Activated CD4-positive, alpha-beta T cell treated with anti-CD3 and anti-CD28 coated beads for 36 hours (primary cell): ENCODE results near the gene NOL12. TPM values are rescaled to one million over a fixed set of nuclear protein-coding genes. Genes with fewer than 3 reads are reported as not detected.
"Not testable (repeated sequence)": the region's sequence is repeated elsewhere in the genome, so short reads cannot be mapped to it uniquely, and the experiment has no call there.

ENCODE experiments used
- ATAC-seq: fragments of 200-7000 bp; cut with Tn5 transposase; one replicate; pipeline ENCODE4 v1.10.0; 2021; ENCODE audit warnings: mild to moderate bottlenecking, moderate library complexity
- CTCF ChIA-PET: fragments of 350-600 bp; sonication (Branson Sonifier 250); formaldehyde crosslinking; loops from one replicate; lab custom pipeline; 2021; ENCODE audit warnings: antibody characterized with exemption; lab: Charles Lee
- POLR2A ChIA-PET: fragments of 350-600 bp; sonication (Branson Sonifier 250); formaldehyde crosslinking; loops from one replicate; lab custom pipeline; 2021; ENCODE audit warnings: antibody characterized with exemption, inconsistent platforms; lab: Charles Lee
- DNase-seq: peaks from one replicate; pipeline ENCODE4 v3.0.0-alpha.2; 2020
- H3K27ac Mint-ChIP-seq: one replicate; pipeline ENCODE4 v1.8.0; 2021; ENCODE audit warnings: mixed read lengths
- H3K27me3 Mint-ChIP-seq: one replicate; pipeline ENCODE4 v1.8.0; 2021; ENCODE audit warnings: mixed read lengths
- H3K36me3 Mint-ChIP-seq: one replicate; pipeline ENCODE4 v1.8.0; 2021; ENCODE audit warnings: low read depth, mixed read lengths
- H3K4me1 Mint-ChIP-seq: one replicate; pipeline ENCODE4 v1.8.0; 2021; ENCODE audit warnings: mixed read lengths
- H3K4me3 Mint-ChIP-seq: one replicate; pipeline ENCODE4 v1.8.0; 2021; ENCODE audit warnings: mild to moderate bottlenecking, moderate library complexity, mixed read lengths
- H3K9me3 Mint-ChIP-seq: one replicate; pipeline ENCODE4 v1.8.0; 2021; ENCODE audit warnings: low read depth, mixed read lengths
- intact Hi-C, 2 experiments: fragments of 100-400 bp; cut with DNase I in 1 of 2; cut with micrococcal nuclease in 1 of 2; formaldehyde crosslinking; loops; one replicate each; pipeline versions ENCODE4 v1.14.2 to v1.15.1; 2022 to 2024; cut with DNase I, micrococcal nuclease
- total RNA-seq, 2 experiments: library from RNA; stranded (reverse); gene quantifications; one replicate each; pipeline ENCODE4 v1.2.3, GENCODE V29; 2021

NOL12 gene
- total RNA-seq, 2 experiments from 2014 or later: 37.1 to 42.3 TPM

DNA sequence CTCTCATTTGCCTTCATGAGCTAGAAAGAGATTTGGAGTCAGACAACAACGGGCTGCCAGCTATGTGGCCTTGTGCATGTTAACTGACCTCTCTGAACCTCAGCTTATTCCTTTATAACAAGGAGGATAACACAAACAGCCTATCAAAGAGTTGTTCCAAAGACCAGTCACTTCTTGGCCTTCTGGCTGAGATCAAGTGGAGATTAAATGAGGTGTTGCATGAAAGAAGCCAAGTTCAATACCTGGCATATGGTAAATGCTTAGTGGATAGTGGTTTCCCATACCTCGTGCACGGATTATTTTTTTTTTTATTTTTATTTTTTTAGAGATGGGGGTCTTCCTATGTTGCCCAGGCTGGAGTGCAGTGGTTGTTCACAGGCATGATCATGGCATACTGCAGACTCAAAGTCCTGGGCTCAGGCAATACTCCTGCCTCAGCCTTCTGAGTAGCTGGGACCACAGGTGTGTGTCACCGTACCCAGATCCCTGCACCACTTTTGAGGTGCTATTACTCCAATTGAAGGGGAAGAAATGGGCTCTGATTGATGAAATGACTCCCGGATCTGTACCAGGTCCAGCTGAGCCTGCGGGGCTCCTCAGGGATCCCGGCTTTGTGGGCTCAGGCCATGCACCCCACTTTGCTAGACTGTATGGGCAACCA lies 5.8 kb upstream of the NOL12 start:
- Mint-ChIP-seq H3K9me3 (no peaks in the 10 kb centered on the region), H3K27ac (no peak overlapping the region), H3K36me3 (peaks cover 10% of the 10 kb centered on the region), H3K4me1 (peaks cover 26% of the 10 kb centered on the region), H3K27me3 (no peaks in the 10 kb centered on the region), H3K4me3 (no peak overlapping the region)
- ChIA-PET CTCF (interaction anchor here (0.6 to 4.8 kb wide), 17 partner anchors 7 to 421 kb away, joined by 3 to 79 read pairs (median 6); partner anchors contain the start of genes GGA1, PDXP and SH3BP1), POLR2A (no interaction called here)
- ATAC-seq (no peak), DNase-seq (no peak)
- intact Hi-C loops: loop anchor here in 1 of 2 experiments (5.0 kb wide), 1 partner anchor 143 kb away; no protein-coding TSS in a partner anchor

DNA sequence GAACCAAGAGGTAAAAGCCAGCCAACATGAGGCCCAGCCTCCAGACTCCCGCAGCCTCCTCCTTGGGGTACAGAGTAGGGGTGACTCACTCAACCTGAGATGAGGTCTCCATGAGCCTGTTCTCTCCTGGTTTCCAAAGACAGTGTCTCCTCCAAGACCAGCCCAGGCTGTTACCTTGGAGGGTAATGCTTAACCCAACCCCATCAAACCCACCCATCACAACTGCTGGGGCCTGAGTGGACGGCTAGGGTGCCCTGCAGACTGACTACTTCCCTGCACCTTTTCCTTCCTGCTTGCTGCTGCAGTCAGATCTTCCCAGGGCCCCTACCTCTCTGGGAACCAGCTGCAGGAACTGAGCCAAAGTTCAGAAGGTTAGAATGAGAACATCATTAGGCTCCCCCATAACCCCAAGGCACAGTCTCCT lies 5.1 kb upstream of the NOL12 start:
- H3K4me3 Mint-ChIP-seq: no peak overlapping the region

DNA sequence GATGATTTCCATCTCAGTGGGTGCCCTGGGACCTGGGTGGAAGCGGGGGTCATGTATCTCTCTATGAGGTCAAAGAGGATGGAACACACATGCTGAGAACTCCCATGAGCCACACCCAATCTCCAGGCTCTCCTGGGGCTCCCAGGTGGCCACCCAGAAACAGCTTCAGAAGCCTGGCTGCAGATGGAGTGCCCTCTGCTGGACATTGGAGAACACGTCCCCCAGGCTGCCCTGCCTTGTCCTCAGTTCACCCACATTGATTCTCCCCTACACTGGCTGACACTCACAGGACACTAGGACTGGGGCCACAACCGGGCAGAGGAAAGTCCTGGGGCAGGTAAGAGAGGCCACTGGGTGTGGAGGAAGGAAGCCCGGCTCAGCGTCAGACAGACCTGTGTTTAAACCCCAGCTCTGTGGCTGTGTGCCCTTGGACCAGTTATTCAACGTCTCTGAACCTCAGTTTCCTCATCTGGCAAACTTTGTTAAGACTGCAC lies 4.5 kb upstream of the NOL12 start:
- ATAC-seq: peak; percentile 53
- DNase-seq: peak; percentile 87
- no peaks in the 10 kb centered on the region for H3K27me3 Mint-ChIP-seq
- H3K9me3 Mint-ChIP-seq: no peaks in the 10 kb centered on the region
- peaks cover 24% of the 10 kb centered on the region for H3K4me1 Mint-ChIP-seq
- peak overlapping the region; percentile 67 for H3K27ac Mint-ChIP-seq
- no peak overlapping the region for H3K4me3 Mint-ChIP-seq
- intact Hi-C loops: loop anchor here (1.0 to 5.0 kb wide), 6 partner anchors 23 to 144 kb away; partner anchors contain the start of genes GGA1 (in 1 of the 2), PDXP (in 1 of the 2) and SH3BP1 (in 1 of the 2)
- peaks cover 8% of the 10 kb centered on the region for H3K36me3 Mint-ChIP-seq
- CTCF ChIA-PET: interaction anchor here (0.5 to 4.8 kb wide), 24 partner anchors 9 to 161 kb away, joined by 3 to 79 read pairs (median 6); partner anchors contain the start of genes GGA1, PDXP and SH3BP1
- POLR2A ChIA-PET: interaction anchor here (0.5 to 1.8 kb wide), 4 partner anchors 13 to 55 kb away, joined by 3 to 5 read pairs (median 4); partner anchors contain the start of gene PDXP

More for the DNA sequence above, 5.1 kb upstream of the NOL12 start:
- ATAC-seq: no peak
- no peaks in the 10 kb centered on the region for H3K9me3 Mint-ChIP-seq
- no peaks in the 10 kb centered on the region for H3K27me3 Mint-ChIP-seq
- H3K4me1 Mint-ChIP-seq: peaks cover 24% of the 10 kb centered on the region
- peaks cover 10% of the 10 kb centered on the region for H3K36me3 Mint-ChIP-seq
- H3K27ac Mint-ChIP-seq: peak overlapping the region; percentile 67
- POLR2A ChIA-PET: interaction anchor here (0.8 kb wide), 1 partner anchor 54 kb away, joined by 4 read pairs; no protein-coding TSS in a partner anchor
- DNase-seq: no peak
- intact Hi-C loops: loop anchor here (1.0 to 5.0 kb wide), 6 partner anchors 23 to 144 kb away; partner anchors contain the start of genes GGA1 (in 1 of the 2), PDXP (in 1 of the 2) and SH3BP1 (in 1 of the 2)
- CTCF ChIA-PET: interaction anchor here (0.6 to 4.8 kb wide), 23 partner anchors 8 to 162 kb away, joined by 3 to 79 read pairs (median 6); partner anchors contain the start of genes GGA1, PDXP and SH3BP1

DNA sequence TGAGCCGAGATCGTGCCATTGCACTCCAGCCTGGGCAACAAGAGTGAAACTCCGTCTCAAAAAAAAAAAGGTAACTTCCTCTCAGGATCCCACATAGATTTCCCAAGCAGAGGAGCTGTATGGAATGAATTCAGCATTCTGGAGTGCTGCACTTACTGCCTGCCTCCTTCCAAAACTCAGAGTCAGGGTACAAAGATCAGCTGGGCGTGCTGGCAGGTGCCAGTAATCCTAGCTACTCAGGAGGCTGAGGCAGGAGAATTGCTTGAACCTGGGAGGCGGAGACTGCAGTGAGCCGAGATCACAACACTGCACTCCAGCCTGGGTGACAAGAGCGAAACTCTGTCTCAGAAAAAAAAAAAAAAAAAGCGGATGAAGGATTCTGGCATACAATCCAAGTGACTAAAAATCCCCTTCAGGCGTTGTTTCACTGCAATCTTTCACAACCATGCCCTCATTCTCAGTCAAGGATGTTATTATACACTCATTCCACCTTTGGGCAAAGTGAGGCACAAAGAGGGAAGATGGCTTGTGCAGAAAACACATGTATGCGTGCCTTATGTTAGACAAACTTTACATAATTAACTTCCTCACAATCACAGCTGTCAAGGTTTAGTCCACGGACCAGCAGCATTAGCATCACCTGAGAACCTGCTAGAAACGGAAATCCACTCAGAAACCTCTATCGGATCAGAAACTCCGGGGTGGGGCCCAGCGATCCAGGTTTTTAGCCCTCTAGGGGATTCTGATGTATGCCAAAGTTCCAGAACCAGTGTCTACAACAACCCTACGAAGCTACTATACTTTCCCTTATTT lies 1.1 kb upstream of the NOL12 start:
- Mint-ChIP-seq H3K4me1 (peaks cover 30% of the 10 kb centered on the region), H3K4me3 (no peak overlapping the region), H3K27me3 (no peaks in the 10 kb centered on the region), H3K9me3 (no peaks in the 10 kb centered on the region), H3K27ac (no peak overlapping the region), H3K36me3 (peaks cover 23% of the 10 kb centered on the region)
- ChIA-PET POLR2A (interaction anchor here (0.7 to 1.4 kb wide), 2 partner anchors 51 to 92 kb away, joined by 3 to 10 read pairs; no protein-coding TSS in a partner anchor), CTCF (interaction anchor here (0.6 to 2.9 kb wide), 7 partner anchors 13 to 1021 kb away, joined by 3 to 23 read pairs (median 4); partner anchors contain the start of genes GTPBP1 and PDXP)
- no peak for ATAC-seq
- DNase-seq: no peak
- intact Hi-C loops: loop anchor here in 1 of 2 experiments (5.0 kb wide), 1 partner anchor 148 kb away; no protein-coding TSS in a partner anchor

DNA sequence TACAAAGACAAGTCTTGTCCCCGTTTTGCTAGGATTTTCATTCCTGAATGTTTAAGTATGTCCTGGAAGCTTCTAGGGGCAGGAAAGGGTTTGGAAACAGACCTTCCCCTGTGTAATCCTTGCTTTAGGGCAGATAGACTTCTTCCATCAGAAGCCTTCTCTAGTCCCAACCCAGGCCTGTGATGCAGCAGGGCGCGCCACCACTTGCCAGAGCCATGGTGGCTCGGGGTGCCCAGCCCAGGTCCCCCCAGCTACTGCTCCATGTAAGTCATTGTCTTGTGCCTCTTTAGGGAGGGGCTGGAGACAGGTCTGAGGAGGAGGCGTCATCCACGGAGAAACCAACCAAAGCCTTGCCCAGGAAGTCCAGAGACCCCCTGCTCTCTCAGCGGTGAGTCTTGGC lies 4.3 kb downstream of the NOL12 start:
- no peaks in the 10 kb centered on the region for H3K27me3 Mint-ChIP-seq
- intact Hi-C loops: no loop called here
- ChIA-PET POLR2A (no interaction called here), CTCF (interaction anchor here (1.0 kb wide), 1 partner anchor 48 kb away, joined by 4 read pairs; no protein-coding TSS in a partner anchor)
- no peaks in the 10 kb centered on the region for H3K9me3 Mint-ChIP-seq
- H3K4me1 Mint-ChIP-seq: peaks cover 23% of the 10 kb centered on the region
- H3K36me3 Mint-ChIP-seq: peaks cover 56% of the 10 kb centered on the region
- no peak overlapping the region for H3K27ac Mint-ChIP-seq
- DNase-seq (no peak), ATAC-seq (no peak)
- no peak overlapping the region for H3K4me3 Mint-ChIP-seq

DNA sequence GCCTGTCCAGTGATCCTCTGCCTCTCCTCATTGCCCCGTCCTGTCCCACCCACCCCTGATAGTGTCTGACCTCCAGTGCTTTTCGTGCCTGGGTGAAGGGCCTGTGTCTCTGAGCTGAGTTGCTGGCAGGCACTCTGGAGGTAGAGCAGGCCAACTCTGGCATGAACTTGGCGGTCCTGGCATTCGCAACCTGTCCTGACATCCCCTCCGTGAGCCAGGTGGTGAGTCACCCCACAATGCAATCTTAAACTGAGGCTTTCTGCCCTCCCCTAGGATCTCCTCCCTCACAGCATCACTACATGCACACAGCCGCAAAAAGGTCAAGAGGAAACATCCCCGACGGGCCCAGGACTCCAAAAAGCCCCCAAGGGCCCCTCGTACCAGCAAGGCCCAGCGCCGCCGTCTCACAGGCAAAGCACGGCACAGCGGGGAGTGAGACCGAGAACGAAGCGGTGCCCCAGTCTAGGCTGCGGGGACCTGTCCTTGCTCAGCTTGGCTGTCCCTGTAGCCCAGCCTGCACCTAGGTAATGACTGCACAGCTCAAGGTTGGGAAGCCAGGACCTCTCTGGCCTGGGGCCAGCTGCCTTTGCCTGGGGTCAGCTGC lies 4.9 kb downstream of the NOL12 start:
- DNase-seq: no peak
- ChIA-PET POLR2A (no interaction called here), CTCF (no interaction called here)
- peaks cover 60% of the 10 kb centered on the region for H3K36me3 Mint-ChIP-seq
- peaks cover 24% of the 10 kb centered on the region for H3K4me1 Mint-ChIP-seq
- no peaks in the 10 kb centered on the region for H3K9me3 Mint-ChIP-seq
- no peak overlapping the region for H3K4me3 Mint-ChIP-seq
- H3K27me3 Mint-ChIP-seq: no peaks in the 10 kb centered on the region
- intact Hi-C loops: no loop called here
- ATAC-seq: no peak
- no peak overlapping the region for H3K27ac Mint-ChIP-seq

DNA sequence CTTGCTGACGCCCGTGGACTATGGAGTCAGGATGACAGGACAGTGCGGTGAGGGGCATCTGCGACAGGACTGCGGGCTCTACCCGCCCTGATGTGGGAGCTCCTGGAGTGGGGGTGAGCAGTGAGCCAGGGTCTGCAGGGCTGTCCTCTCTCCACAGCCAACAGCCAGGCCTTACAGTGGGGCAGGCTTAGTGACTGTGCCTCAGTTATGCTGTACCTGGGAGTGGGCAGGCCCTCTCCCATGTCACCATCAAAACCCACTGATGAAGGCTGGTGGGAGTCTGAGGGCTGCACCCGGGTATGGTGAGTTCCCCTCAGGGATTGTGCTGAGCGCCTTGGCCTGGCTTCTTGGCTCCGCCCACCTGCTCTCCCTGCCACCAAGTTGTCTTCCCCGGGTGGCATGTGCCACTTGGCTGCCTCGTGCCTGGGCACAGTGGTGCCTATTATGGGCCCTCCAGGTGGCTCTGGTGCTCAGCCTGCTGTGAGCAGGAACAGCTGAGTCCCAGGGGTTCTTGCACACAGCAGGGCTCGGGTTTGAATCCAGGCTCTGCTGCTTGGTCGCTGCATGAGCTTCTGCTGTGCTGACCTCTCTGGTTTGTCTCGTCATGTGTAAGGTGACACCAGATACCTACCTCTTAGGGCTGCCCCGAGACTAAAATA lies 6.6 kb downstream of the NOL12 start:
- Mint-ChIP-seq H3K4me3 (no peak overlapping the region), H3K27ac (no peak overlapping the region), H3K4me1 (peaks cover 26% of the 10 kb centered on the region), H3K9me3 (no peaks in the 10 kb centered on the region), H3K36me3 (peaks cover 58% of the 10 kb centered on the region), H3K27me3 (no peaks in the 10 kb centered on the region)
- ATAC-seq (no peak), DNase-seq (no peak)
- intact Hi-C loops: no loop called here
- CTCF ChIA-PET: no interaction called here
- POLR2A ChIA-PET: interaction anchor here (0.6 kb wide), 1 partner anchor 154 kb away, joined by 3 read pairs; no protein-coding TSS in a partner anchor

DNA sequence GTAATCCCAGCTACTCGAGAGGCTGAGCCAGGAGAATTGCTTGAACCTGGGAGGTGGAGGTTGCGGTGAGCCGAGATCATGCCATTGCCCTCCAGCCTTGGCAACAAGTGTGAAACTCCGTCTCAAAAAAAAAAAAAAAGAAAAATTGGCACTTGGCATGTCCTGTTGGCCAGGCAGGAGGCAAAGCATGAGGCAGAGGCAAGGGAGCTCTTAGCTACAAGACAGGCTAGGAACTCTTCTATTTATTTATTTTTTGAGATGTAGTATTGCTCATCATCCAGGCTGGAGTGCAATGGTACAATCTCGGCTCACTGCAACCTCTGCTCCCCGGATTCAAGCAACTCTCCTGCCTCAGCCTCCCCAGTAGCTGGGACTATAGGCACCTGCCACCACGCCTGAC lies 8.0 kb downstream of the NOL12 start:
- H3K4me3 Mint-ChIP-seq, intact Hi-C loops, H3K9me3 Mint-ChIP-seq, DNase-seq, H3K27me3 Mint-ChIP-seq, ATAC-seq, H3K27ac Mint-ChIP-seq: not testable (repeated sequence)
- ChIA-PET CTCF (interaction anchor here (0.6 to 3.0 kb wide), 3 partner anchors 13 to 97 kb away, joined by 3 to 23 read pairs (median 4); no protein-coding TSS in a partner anchor), POLR2A (interaction anchor here (1.0 kb wide), 1 partner anchor 12 kb away, joined by 3 read pairs; no protein-coding TSS in a partner anchor)
- Mint-ChIP-seq H3K4me1 (peaks cover 17% of the 10 kb centered on the region), H3K36me3 (peaks cover 44% of the 10 kb centered on the region)

DNA sequence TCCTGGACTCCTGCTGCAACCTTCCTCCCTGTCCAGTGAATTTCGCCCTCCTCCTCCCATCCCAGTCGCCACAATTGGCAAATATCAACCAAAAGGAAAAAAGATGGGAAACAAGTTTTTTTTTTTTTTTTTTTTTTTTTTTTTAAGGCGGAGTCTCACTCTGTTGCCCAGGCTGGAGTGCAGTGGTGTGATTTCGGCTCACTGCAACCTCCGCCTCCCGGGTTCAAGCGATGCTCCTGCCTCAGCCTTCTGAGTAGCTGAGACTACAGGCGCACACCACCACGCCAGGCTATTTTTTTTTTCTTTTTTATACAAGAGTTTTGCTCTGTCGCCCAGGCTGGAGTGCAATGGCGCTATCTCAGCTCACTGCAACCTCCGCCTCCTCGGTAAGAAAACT lies 10.1 kb downstream of the NOL12 start:
- H3K9me3 Mint-ChIP-seq, ATAC-seq, H3K27me3 Mint-ChIP-seq, DNase-seq: not testable (repeated sequence)
- peak overlapping the region; percentile 47 for H3K27ac Mint-ChIP-seq
- ChIA-PET CTCF (interaction anchor here (0.6 to 3.0 kb wide), 7 partner anchors 15 to 360 kb away, joined by 3 to 23 read pairs (median 4); no protein-coding TSS in a partner anchor), POLR2A (interaction anchor here (0.6 kb wide), 2 partner anchors 8 to 72 kb away, joined by 3 to 9 read pairs; no protein-coding TSS in a partner anchor)
- H3K36me3 Mint-ChIP-seq: peaks cover 29% of the 10 kb centered on the region
- H3K4me3 Mint-ChIP-seq: peak overlapping the region; percentile 71
- intact Hi-C loops: loop anchor here in 1 of 2 experiments (1.0 to 2.0 kb wide), 4 partner anchors 50 to 111 kb away; partner anchors contain the start of genes GCAT and GGA1
- peaks cover 17% of the 10 kb centered on the region for H3K4me1 Mint-ChIP-seq
